Measurements from ENCODE around the gene ALG14.

The ALG14 gene

GRCh38 chr1:94979656-94980581, 92.8 kb downstream of the ALG14 start:
- DNase-seq: no peak

- no peak for DNase-seq
These were observed 93.6 kb downstream of the ALG14 start for GRCh38 chr1:94979131-94979530.

- DNase-seq: no peak
These were observed 94.3 kb downstream of the ALG14 start for GRCh38 chr1:94978401-94978800.

GRCh38 chr1:94976971-94977548, 95.7 kb downstream of the ALG14 start:
- no peak for DNase-seq

GRCh38 chr1:94974824-94975223, 97.9 kb downstream of the ALG14 start:
- no peak for DNase-seq

- no peak for DNase-seq
These were observed 98.5 kb downstream of the ALG14 start for GRCh38 chr1:94974241-94974640.

- DNase-seq: no peak
These were observed 99.3 kb downstream of the ALG14 start for GRCh38 chr1:94973309-94973922.

GRCh38 chr1:94971491-94971924, 101.2 kb downstream of the ALG14 start:
- no peak for DNase-seq

GRCh38 chr1:94970783-94971182, 102.0 kb downstream of the ALG14 start:
- DNase-seq: no peak

GRCh38 chr1:94969137-94969536, 103.6 kb downstream of the ALG14 start:
- DNase-seq: no peak

- DNase-seq: no peak
These were observed 106.7 kb downstream of the ALG14 start for GRCh38 chr1:94966033-94966432.

GRCh38 chr1:94963864-94964263, 108.9 kb downstream of the ALG14 start:
- no peak for DNase-seq

GRCh38 chr1:94962409-94963265, 110.1 kb downstream of the ALG14 start:
- DNase-seq: peak; percentile 69

GRCh38 chr1:94961988-94962387, 110.8 kb downstream of the ALG14 start:
- DNase-seq: no peak

- DNase-seq: no peak
These were observed 111.2 kb downstream of the ALG14 start for GRCh38 chr1:94961582-94961981.

- no peak for DNase-seq
These were observed 114.7 kb downstream of the ALG14 start for GRCh38 chr1:94958081-94958480.

GRCh38 chr1:94955767-94956632, 116.8 kb downstream of the ALG14 start:
- no peak for DNase-seq

- DNase-seq: no peak
These were observed 118.2 kb downstream of the ALG14 start for GRCh38 chr1:94954263-94955220.

GRCh38 chr1:94953746-94954145, 119.0 kb downstream of the ALG14 start:
- no peak for DNase-seq

- DNase-seq: no peak
These were observed 119.6 kb downstream of the ALG14 start for GRCh38 chr1:94953107-94953506.

- DNase-seq: no peak
These were observed 120.2 kb downstream of the ALG14 start for GRCh38 chr1:94952539-94952938.
